Sigmoid colon (tissue), 4 donors: Measurements from ENCODE around the gene LATS2.

Experiments used
- CTCF ChIP-seq, 4 experiments: fragments of 450-650 bp in 3 of 4; fragments of 200-600 bp in 1 of 4; IDR thresholded peaks; one replicate each; pipeline ENCODE4 v1.5.1; 2016 to 2019; ENCODE audit warnings: antibody characterized with exemption in 4 of 4, mild to moderate bottlenecking in 3 of 4, moderate library complexity in 2 of 4
- EP300 ChIP-seq, 4 donors: sonication (generic); formaldehyde crosslinking; IDR thresholded peaks; one replicate each; pipeline ENCODE4 v1.6.1; 2017; ENCODE audit warnings: antibody characterized with exemption in 4 of 4
- POLR2A ChIP-seq, 2 donors: fragments of 450-650 bp; IDR thresholded peaks; one replicate each; pipeline ENCODE4 v1.6.1; 2016; ENCODE audit warnings: antibody characterized with exemption in 2 of 2, mild to moderate bottlenecking in 2 of 2, moderate library complexity in 2 of 2
- POLR2AphosphoS5 ChIP-seq, 4 donors: sonication (generic); formaldehyde crosslinking; IDR thresholded peaks; one replicate each; pipeline ENCODE4 v1.6.1; 2017; ENCODE audit warnings: antibody characterized with exemption in 4 of 4

DNA sequence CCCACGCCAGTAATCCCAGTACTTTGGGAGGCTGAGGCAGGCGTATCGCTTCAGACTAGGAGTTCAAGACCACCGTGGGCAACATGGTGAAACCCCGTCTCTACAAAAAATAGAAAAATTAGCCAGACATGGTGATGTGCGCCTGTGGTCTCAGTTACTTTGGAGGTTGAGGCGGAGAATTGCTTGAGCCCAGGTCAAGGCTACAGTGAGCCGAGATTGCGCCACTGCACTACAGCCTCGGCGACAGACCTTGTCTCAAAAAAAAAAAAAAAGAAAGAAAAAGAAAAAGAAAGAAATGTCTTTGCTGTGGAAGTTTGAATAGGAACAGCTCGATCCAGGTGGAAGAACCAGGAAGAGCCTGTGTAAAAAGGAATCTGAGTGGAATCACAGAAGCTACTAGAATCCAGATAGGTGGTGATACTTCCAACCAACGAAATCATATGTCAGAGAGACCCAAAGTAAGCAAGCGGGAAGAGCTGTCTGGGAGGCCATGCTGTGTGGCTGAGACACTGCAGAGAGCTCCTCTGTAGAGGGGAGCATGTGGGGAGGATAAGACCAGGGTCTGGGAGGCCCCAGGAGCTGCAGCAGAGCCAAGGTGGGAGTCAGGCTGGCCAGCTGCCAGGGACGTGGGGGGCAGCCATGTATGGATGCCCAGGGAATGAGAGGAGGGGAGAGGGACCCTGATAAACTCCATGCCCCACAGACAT is 21.1 kb downstream of the LATS2 start:
- TF ChIP-seq CTCF (IDR thresholded peaks at IDR 0.05) (no peak), POLR2A (IDR thresholded peaks at IDR 0.05) (no peak), POLR2AphosphoS5 (IDR thresholded peaks at IDR 0.05) (no peak), EP300 (IDR thresholded peaks at IDR 0.05) (no peak)
